HEK293 (cell line): ENCODE measurements around the gene F5.

ENCODE experiments used
- CTCF ChIP-seq: fragments of 450-650 bp; formaldehyde crosslinking; IDR thresholded peaks from 2 replicates; pipeline ENCODE4 v1.5.1; 2016; ENCODE audit warnings: missing biosample characterization, missing genetic modification characterization
- OVOL3 ChIP-seq: fragments of 450-650 bp; formaldehyde crosslinking; IDR thresholded peaks from 2 replicates; pipeline ENCODE4 v1.5.1; 2016; ENCODE audit warnings: missing biosample characterization, missing genetic modification characterization
- ZBTB21 ChIP-seq: fragments of 450-650 bp; formaldehyde crosslinking; IDR thresholded peaks from 2 replicates; pipeline ENCODE4 v1.5.1; 2017; ENCODE audit warnings: missing biosample characterization, missing genetic modification characterization
- ZNF423 ChIP-seq: fragments of 450-650 bp; formaldehyde crosslinking; IDR thresholded peaks from 2 replicates; pipeline ENCODE4 v1.5.1; 2016; ENCODE audit warnings: missing biosample characterization, missing genetic modification characterization
- ZNF501 ChIP-seq: fragments of 450-650 bp; formaldehyde crosslinking; IDR thresholded peaks from 2 replicates; pipeline ENCODE4 v1.5.1; 2016; ENCODE audit warnings: missing biosample characterization, missing genetic modification characterization
- ZNF639 ChIP-seq: fragments of 450-650 bp; formaldehyde crosslinking; IDR thresholded peaks from 2 replicates; pipeline ENCODE4 v1.5.1; 2016; ENCODE audit warnings: missing biosample characterization, missing genetic modification characterization
- ZNF670 ChIP-seq: fragments of 450-650 bp; formaldehyde crosslinking; IDR thresholded peaks from 2 replicates; pipeline ENCODE4 v1.5.1; 2016; ENCODE audit warnings: missing biosample characterization, missing genetic modification characterization, low read depth
- TF ChIP-seq, protein P1 (sequence below): fragments of 450-650 bp; formaldehyde crosslinking; IDR thresholded peaks from 2 replicates; pipeline ENCODE4 v1.5.1; 2016; ENCODE audit warnings: missing biosample characterization, missing genetic modification characterization, borderline replicate concordance

GRCh38 chr1:169487133-169487532, 99.1 kb downstream of the F5 start:
- TF ChIP-seq CTCF (tag by site-specific recombination) (no peak), OVOL3 (tag by site-specific recombination) (no peak), ZNF501 (tag by site-specific recombination) (no peak), ZNF639 (tag by site-specific recombination) (no peak), ZNF423 (no peak), ZNF670 (tag by site-specific recombination) (no peak), ZBTB21 (tag by site-specific recombination) (peak; percentile 63; the same call in 1 of the 2 replicates)
- TF ChIP-seq, protein P1, sequence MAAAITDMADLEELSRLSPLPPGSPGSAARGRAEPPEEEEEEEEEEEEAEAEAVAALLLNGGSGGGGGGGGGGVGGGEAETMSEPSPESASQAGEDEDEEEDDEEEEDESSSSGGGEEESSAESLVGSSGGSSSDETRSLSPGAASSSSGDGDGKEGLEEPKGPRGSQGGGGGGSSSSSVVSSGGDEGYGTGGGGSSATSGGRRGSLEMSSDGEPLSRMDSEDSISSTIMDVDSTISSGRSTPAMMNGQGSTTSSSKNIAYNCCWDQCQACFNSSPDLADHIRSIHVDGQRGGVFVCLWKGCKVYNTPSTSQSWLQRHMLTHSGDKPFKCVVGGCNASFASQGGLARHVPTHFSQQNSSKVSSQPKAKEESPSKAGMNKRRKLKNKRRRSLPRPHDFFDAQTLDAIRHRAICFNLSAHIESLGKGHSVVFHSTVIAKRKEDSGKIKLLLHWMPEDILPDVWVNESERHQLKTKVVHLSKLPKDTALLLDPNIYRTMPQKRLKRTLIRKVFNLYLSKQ: no peak
